ENCODE measurements around the gene GAPVD1.
"Not testable (repeated sequence)": the region's sequence is repeated elsewhere in the genome, so short reads cannot be mapped to it uniquely, and the experiment has no call there.

GAPVD1 gene

DNA sequence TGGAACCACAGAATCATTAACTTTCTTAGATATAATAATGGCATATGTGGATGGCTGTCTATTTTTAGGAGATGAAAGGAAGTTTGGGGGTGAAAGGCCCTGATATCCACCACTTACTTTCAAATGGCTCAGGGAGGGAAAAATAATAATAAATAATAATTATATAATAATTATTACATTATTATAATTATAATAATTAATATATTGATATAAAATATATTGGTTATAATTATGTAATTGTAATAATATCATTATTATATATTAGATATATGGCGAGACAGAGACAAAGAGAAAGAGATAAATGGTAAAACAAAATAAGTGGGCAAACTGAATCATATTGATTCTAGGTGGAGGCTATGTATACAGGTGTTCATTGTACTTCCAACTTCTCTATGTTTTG, 136.6 kb downstream of the GAPVD1 start:
- H3K4me1 ChIP-seq (ENCODE audit: control insufficient read depth in 5 of 5, insufficient read depth in 5 of 5, low read length in 5 of 5) = peaks cover 0 to 3% (median 0%) of the 10 kb centered on the region in 5 donors
- H3K36me3 ChIP-seq (ENCODE audit: control insufficient read depth in 5 of 5, insufficient read depth in 5 of 5, low read length in 5 of 5) = no peaks in the 10 kb centered on the region
- H3K4me3 ChIP-seq (ENCODE audit: low read depth in 1 of 5, low read length in 5 of 5) = no peak overlapping the region
- H3K27me3 ChIP-seq (ENCODE audit: control insufficient read depth in 5 of 5, insufficient read depth in 4 of 5, low read length in 5 of 5) = no peaks in the 10 kb centered on the region
- H3K27ac ChIP-seq (ENCODE audit: low read depth, low read length) = no peak overlapping the region
- H3K9me3 ChIP-seq (ENCODE audit: control insufficient read depth in 5 of 5, low read length in 5 of 5) = peaks cover 0 to 3% (median 0%) of the 10 kb centered on the region in 5 donors
- peak overlapping the region in 1 of 5 donors; percentile 39 for H3K9ac ChIP-seq (ENCODE audit: low read length in 5 of 5)

DNA sequence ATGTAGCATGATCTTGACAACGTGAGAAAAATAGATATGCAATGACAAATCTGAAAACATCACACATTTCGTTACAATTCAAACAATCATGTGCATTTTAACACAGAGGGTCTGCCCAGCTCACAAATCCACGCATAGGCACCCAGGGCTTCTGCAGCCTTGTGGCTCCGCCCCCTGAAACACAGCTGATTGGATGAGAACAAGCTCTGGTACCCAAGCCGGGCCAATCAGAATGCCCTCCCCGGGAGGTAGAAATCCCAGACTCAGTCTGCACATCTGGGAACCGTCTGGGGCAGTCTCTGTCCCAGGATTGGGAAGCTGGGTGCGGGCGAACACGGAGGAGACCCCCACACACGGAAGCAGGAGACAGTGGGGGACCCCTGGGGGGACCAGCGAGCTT, 137.5 kb downstream of the GAPVD1 start:
- H3K4me3 ChIP-seq (ENCODE audit: low read depth in 1 of 5, low read length in 5 of 5) = no peak overlapping the region
- H3K36me3 ChIP-seq (ENCODE audit: control insufficient read depth in 5 of 5, insufficient read depth in 5 of 5, low read length in 5 of 5) = no peaks in the 10 kb centered on the region
- peaks cover 0 to 3% (median 0%) of the 10 kb centered on the region in 5 donors for H3K4me1 ChIP-seq (ENCODE audit: control insufficient read depth in 5 of 5, insufficient read depth in 5 of 5, low read length in 5 of 5)
- peaks cover 0 to 3% (median 0%) of the 10 kb centered on the region in 5 donors for H3K9me3 ChIP-seq (ENCODE audit: control insufficient read depth in 5 of 5, low read length in 5 of 5)
- H3K9ac ChIP-seq (ENCODE audit: low read length in 5 of 5) = no peak overlapping the region
- H3K27ac ChIP-seq (ENCODE audit: low read depth, low read length) = no peak overlapping the region
- H3K27me3 ChIP-seq (ENCODE audit: control insufficient read depth in 5 of 5, insufficient read depth in 4 of 5, low read length in 5 of 5) = peaks cover 0 to 2% (median 0%) of the 10 kb centered on the region in 5 donors

- H3K27ac ChIP-seq (ENCODE audit: low read depth, low read length) = no peak overlapping the region
These were observed 138.0 kb downstream of the GAPVD1 start for GRCh38 chr9:125399666-125400065.

DNA sequence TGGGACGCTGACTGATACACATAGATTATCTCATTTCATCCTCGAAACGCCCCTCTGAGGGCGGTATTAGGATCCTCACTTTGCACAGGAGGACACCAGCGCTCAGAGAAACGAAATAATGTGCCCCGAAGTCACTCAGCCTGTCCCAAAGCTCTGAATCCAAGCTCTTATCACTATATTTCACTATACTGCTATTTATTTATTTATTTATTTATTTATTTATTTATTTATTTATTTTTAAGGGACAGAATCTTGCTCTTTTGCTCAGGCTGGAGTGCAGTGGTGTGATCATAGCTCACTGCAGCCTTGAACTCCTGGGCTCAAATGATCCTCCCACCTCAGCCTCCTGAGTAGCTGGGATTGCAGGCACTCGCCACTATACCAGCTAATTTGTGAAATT, 138.6 kb downstream of the GAPVD1 start:
- not testable (repeated sequence) for H3K27ac ChIP-seq (ENCODE audit: low read depth, low read length); H3K9me3 ChIP-seq (ENCODE audit: control insufficient read depth in 5 of 5, low read length in 5 of 5); H3K4me3 ChIP-seq (ENCODE audit: low read depth in 1 of 5, low read length in 5 of 5); H3K9ac ChIP-seq (ENCODE audit: low read length in 5 of 5); H3K27me3 ChIP-seq (ENCODE audit: control insufficient read depth in 5 of 5, insufficient read depth in 4 of 5, low read length in 5 of 5); H3K36me3 ChIP-seq (ENCODE audit: control insufficient read depth in 5 of 5, insufficient read depth in 5 of 5, low read length in 5 of 5); H3K4me1 ChIP-seq (ENCODE audit: control insufficient read depth in 5 of 5, insufficient read depth in 5 of 5, low read length in 5 of 5)

More at GRCh38 chr9:125399666-125400065, 138.0 kb downstream of the GAPVD1 start:
- Histone ChIP-seq H3K4me3 (ENCODE audit: low read depth in 1 of 5, low read length in 5 of 5) (no peak overlapping the region), H3K9me3 (ENCODE audit: control insufficient read depth in 5 of 5, low read length in 5 of 5) (peaks cover 0 to 3% (median 0%) of the 10 kb centered on the region in 5 donors), H3K27me3 (ENCODE audit: control insufficient read depth in 5 of 5, insufficient read depth in 4 of 5, low read length in 5 of 5) (peaks cover 0 to 2% (median 0%) of the 10 kb centered on the region in 5 donors), H3K4me1 (ENCODE audit: control insufficient read depth in 5 of 5, insufficient read depth in 5 of 5, low read length in 5 of 5) (peaks cover 0 to 3% (median 0%) of the 10 kb centered on the region in 5 donors), H3K36me3 (ENCODE audit: control insufficient read depth in 5 of 5, insufficient read depth in 5 of 5, low read length in 5 of 5) (no peaks in the 10 kb centered on the region), H3K9ac (ENCODE audit: low read length in 5 of 5) (no peak overlapping the region)

- Histone ChIP-seq H3K9me3 (ENCODE audit: control insufficient read depth in 5 of 5, low read length in 5 of 5) (no peaks in the 10 kb centered on the region), H3K27me3 (ENCODE audit: control insufficient read depth in 5 of 5, insufficient read depth in 4 of 5, low read length in 5 of 5) (peaks cover 0 to 2% (median 0%) of the 10 kb centered on the region in 5 donors), H3K9ac (ENCODE audit: low read length in 5 of 5) (no peak overlapping the region), H3K4me3 (ENCODE audit: low read depth in 1 of 5, low read length in 5 of 5) (no peak overlapping the region), H3K4me1 (ENCODE audit: control insufficient read depth in 5 of 5, insufficient read depth in 5 of 5, low read length in 5 of 5) (peaks cover 0 to 3% (median 0%) of the 10 kb centered on the region in 5 donors), H3K27ac (ENCODE audit: low read depth, low read length) (no peak overlapping the region), H3K36me3 (ENCODE audit: control insufficient read depth in 5 of 5, insufficient read depth in 5 of 5, low read length in 5 of 5) (no peaks in the 10 kb centered on the region)
These were observed 139.4 kb downstream of the GAPVD1 start for GRCh38 chr9:125400725-125401716.

- H3K36me3 ChIP-seq (ENCODE audit: control insufficient read depth in 5 of 5, insufficient read depth in 5 of 5, low read length in 5 of 5) = no peaks in the 10 kb centered on the region
- H3K27me3 ChIP-seq (ENCODE audit: control insufficient read depth in 5 of 5, insufficient read depth in 4 of 5, low read length in 5 of 5) = peaks cover 0 to 15% (median 5%) of the 10 kb centered on the region in 5 donors
- H3K9me3 ChIP-seq (ENCODE audit: control insufficient read depth in 5 of 5, low read length in 5 of 5) = no peaks in the 10 kb centered on the region
- H3K27ac ChIP-seq (ENCODE audit: low read depth, low read length) = no peak overlapping the region
- H3K4me1 ChIP-seq (ENCODE audit: control insufficient read depth in 5 of 5, insufficient read depth in 5 of 5, low read length in 5 of 5) = peaks cover 3 to 13% (median 9%) of the 10 kb centered on the region in 5 donors
- H3K9ac ChIP-seq (ENCODE audit: low read length in 5 of 5) = no peak overlapping the region
- H3K4me3 ChIP-seq (ENCODE audit: low read depth in 1 of 5, low read length in 5 of 5) = no peak overlapping the region
These were observed 143.1 kb downstream of the GAPVD1 start for GRCh38 chr9:125404733-125405132.

- Histone ChIP-seq H3K9me3 (ENCODE audit: control insufficient read depth in 5 of 5, low read length in 5 of 5) (no peaks in the 10 kb centered on the region), H3K4me3 (ENCODE audit: low read depth in 1 of 5, low read length in 5 of 5) (no peak overlapping the region), H3K4me1 (ENCODE audit: control insufficient read depth in 5 of 5, insufficient read depth in 5 of 5, low read length in 5 of 5) (peaks cover 0 to 16% (median 9%) of the 10 kb centered on the region in 5 donors), H3K9ac (ENCODE audit: low read length in 5 of 5) (no peak overlapping the region), H3K27me3 (ENCODE audit: control insufficient read depth in 5 of 5, insufficient read depth in 4 of 5, low read length in 5 of 5) (peaks cover 0 to 20% (median 8%) of the 10 kb centered on the region in 5 donors), H3K36me3 (ENCODE audit: control insufficient read depth in 5 of 5, insufficient read depth in 5 of 5, low read length in 5 of 5) (no peaks in the 10 kb centered on the region), H3K27ac (ENCODE audit: low read depth, low read length) (no peak overlapping the region)
These were observed 144.5 kb downstream of the GAPVD1 start for GRCh38 chr9:125405938-125406809.

GRCh38 chr9:125406810-125407087, 145.1 kb downstream of the GAPVD1 start:
- no peak overlapping the region for H3K9ac ChIP-seq (ENCODE audit: low read length in 5 of 5)

GRCh38 chr9:125407432-125407973, 145.9 kb downstream of the GAPVD1 start:
- Histone ChIP-seq H3K36me3 (ENCODE audit: control insufficient read depth in 5 of 5, insufficient read depth in 5 of 5, low read length in 5 of 5) (no peaks in the 10 kb centered on the region), H3K9me3 (ENCODE audit: control insufficient read depth in 5 of 5, low read length in 5 of 5) (no peaks in the 10 kb centered on the region), H3K4me1 (ENCODE audit: control insufficient read depth in 5 of 5, insufficient read depth in 5 of 5, low read length in 5 of 5) (peaks cover 0 to 19% (median 9%) of the 10 kb centered on the region in 5 donors), H3K9ac (ENCODE audit: low read length in 5 of 5) (peak overlapping the region in 4 of 5 donors; percentile 16 to 71 (median 65)), H3K27me3 (ENCODE audit: control insufficient read depth in 5 of 5, insufficient read depth in 4 of 5, low read length in 5 of 5) (peaks cover 0 to 20% (median 8%) of the 10 kb centered on the region in 5 donors), H3K4me3 (ENCODE audit: low read depth in 1 of 5, low read length in 5 of 5) (peak overlapping the region in 4 of 5 donors; percentile 62 to 75 (median 70)), H3K27ac (ENCODE audit: low read depth, low read length) (no peak overlapping the region)

More at GRCh38 chr9:125406810-125407087, 145.1 kb downstream of the GAPVD1 start:
- Histone ChIP-seq H3K27me3 (ENCODE audit: control insufficient read depth in 5 of 5, insufficient read depth in 4 of 5, low read length in 5 of 5) (peaks cover 0 to 20% (median 8%) of the 10 kb centered on the region in 5 donors), H3K4me3 (ENCODE audit: low read depth in 1 of 5, low read length in 5 of 5) (no peak overlapping the region), H3K4me1 (ENCODE audit: control insufficient read depth in 5 of 5, insufficient read depth in 5 of 5, low read length in 5 of 5) (peaks cover 0 to 19% (median 9%) of the 10 kb centered on the region in 5 donors), H3K36me3 (ENCODE audit: control insufficient read depth in 5 of 5, insufficient read depth in 5 of 5, low read length in 5 of 5) (no peaks in the 10 kb centered on the region), H3K27ac (ENCODE audit: low read depth, low read length) (no peak overlapping the region), H3K9me3 (ENCODE audit: control insufficient read depth in 5 of 5, low read length in 5 of 5) (no peaks in the 10 kb centered on the region)
